ENCODE measurements around the gene WDR33. TPM values are rescaled to one million over a fixed set of nuclear protein-coding genes. Genes with fewer than 3 reads are reported as not detected.

WDR33 gene
- total and polyA plus RNA-seq, 9 of the 15 experiments (the other 6 are each of a cell fraction or from before 2014, with no cell fraction given) = 24.2 to 57.4 (median 38.4) TPM

GRCh38 chr2:127701651-127702394 is 109.1 kb downstream of the WDR33 start (continued):
- TF ChIP-seq, protein P1, sequence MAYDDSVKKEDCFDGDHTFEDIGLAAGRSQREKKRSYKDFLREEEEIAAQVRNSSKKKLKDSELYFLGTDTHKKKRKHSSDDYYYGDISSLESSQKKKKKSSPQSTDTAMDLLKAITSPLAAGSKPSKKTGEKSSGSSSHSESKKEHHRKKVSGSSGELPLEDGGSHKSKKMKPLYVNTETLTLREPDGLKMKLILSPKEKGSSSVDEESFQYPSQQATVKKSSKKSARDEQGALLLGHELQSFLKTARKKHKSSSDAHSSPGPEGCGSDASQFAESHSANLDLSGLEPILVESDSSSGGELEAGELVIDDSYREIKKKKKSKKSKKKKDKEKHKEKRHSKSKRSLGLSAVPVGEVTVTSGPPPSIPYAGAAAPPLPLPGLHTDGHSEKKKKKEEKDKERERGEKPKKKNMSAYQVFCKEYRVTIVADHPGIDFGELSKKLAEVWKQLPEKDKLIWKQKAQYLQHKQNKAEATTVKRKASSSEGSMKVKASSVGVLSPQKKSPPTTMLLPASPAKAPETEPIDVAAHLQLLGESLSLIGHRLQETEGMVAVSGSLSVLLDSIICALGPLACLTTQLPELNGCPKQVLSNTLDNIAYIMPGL (CRISPR knock-in tag; IDR thresholded peaks at IDR 0.05) = peak; percentile 83
- TF ChIP-seq BACH1 (tag; IDR thresholded peaks at IDR 0.05) (no peak), HMGN3 (IDR thresholded peaks at IDR 0.05; ENCODE audit: borderline replicate concordance, extremely low read depth, insufficient read length, low read depth, low read length) (peak; percentile 77), CTBP1 (IDR thresholded peaks at IDR 0.05; ENCODE audit: borderline replicate concordance) (peak; percentile 60; the same call in 1 of the 2 replicates), NRF1 (conservative IDR thresholded peaks at IDR 0.05 in 1 of 2, IDR thresholded peaks at IDR 0.05 in 1 of 2) (peak; percentile 54 to 75; a peak in 2 of 4 replicates), CHD1 (IDR thresholded peaks at IDR 0.05; ENCODE audit: low read length) (peak; percentile 94), CREM (IDR thresholded peaks at IDR 0.05; ENCODE audit: low read depth) (peak; percentile 39), ZNF76 (CRISPR knock-in tag; IDR thresholded peaks at IDR 0.05; ENCODE audit: borderline replicate concordance) (0 out of 2 replicates have a peak, but pooled peaks have one; percentile 58), CXXC5 (CRISPR knock-in tag; IDR thresholded peaks at IDR 0.05) (peak; percentile 86), ZNF511 (CRISPR knock-in tag; IDR thresholded peaks at IDR 0.05) (peak; percentile 75; the same call in 1 of the 2 replicates), FOXA3 (CRISPR knock-in tag; conservative IDR thresholded peaks at IDR 0.05 in 1 of 2, IDR thresholded peaks at IDR 0.05 in 1 of 2) (peak in 1 of 2 experiments; percentile 24; a peak in 1 of 4 replicates), ZNF263 (CRISPR knock-in tag; IDR thresholded peaks at IDR 0.05; ENCODE audit: borderline replicate concordance) (peak; percentile 55; the same call in 1 of the 2 replicates)
- TF ChIP-seq, protein P2, sequence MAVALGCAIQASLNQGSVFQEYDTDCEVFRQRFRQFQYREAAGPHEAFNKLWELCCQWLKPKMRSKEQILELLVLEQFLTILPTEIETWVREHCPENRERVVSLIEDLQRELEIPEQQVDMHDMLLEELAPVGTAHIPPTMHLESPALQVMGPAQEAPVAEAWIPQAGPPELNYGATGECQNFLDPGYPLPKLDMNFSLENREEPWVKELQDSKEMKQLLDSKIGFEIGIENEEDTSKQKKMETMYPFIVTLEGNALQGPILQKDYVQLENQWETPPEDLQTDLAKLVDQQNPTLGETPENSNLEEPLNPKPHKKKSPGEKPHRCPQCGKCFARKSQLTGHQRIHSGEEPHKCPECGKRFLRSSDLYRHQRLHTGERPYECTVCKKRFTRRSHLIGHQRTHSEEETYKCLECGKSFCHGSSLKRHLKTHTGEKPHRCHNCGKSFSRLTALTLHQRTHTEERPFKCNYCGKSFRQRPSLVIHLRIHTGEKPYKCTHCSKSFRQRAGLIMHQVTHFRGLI (CRISPR knock-in tag; IDR thresholded peaks at IDR 0.05) = 0 out of 2 replicates have a peak, but pooled peaks have one; percentile 23
- TF ChIP-seq, protein P3, sequence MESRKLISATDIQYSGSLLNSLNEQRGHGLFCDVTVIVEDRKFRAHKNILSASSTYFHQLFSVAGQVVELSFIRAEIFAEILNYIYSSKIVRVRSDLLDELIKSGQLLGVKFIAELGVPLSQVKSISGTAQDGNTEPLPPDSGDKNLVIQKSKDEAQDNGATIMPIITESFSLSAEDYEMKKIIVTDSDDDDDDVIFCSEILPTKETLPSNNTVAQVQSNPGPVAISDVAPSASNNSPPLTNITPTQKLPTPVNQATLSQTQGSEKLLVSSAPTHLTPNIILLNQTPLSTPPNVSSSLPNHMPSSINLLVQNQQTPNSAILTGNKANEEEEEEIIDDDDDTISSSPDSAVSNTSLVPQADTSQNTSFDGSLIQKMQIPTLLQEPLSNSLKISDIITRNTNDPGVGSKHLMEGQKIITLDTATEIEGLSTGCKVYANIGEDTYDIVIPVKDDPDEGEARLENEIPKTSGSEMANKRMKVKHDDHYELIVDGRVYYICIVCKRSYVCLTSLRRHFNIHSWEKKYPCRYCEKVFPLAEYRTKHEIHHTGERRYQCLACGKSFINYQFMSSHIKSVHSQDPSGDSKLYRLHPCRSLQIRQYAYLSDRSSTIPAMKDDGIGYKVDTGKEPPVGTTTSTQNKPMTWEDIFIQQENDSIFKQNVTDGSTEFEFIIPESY (CRISPR knock-in tag; IDR thresholded peaks at IDR 0.05) = peak; percentile 57; the same call in 1 of the 2 replicates
